Cortex of kidney (tissue), 1 donor: ENCODE measurements around the gene NIM1K.
"Not testable (repeated sequence)": the region's sequence is repeated elsewhere in the genome, so short reads cannot be mapped to it uniquely, and the experiment has no call there.

ENCODE experiments used
- DNase-seq: peaks from one replicate; lab custom pipeline; 2025; lab: John Stamatoyannopoulos, UW

NIM1K gene

DNA sequence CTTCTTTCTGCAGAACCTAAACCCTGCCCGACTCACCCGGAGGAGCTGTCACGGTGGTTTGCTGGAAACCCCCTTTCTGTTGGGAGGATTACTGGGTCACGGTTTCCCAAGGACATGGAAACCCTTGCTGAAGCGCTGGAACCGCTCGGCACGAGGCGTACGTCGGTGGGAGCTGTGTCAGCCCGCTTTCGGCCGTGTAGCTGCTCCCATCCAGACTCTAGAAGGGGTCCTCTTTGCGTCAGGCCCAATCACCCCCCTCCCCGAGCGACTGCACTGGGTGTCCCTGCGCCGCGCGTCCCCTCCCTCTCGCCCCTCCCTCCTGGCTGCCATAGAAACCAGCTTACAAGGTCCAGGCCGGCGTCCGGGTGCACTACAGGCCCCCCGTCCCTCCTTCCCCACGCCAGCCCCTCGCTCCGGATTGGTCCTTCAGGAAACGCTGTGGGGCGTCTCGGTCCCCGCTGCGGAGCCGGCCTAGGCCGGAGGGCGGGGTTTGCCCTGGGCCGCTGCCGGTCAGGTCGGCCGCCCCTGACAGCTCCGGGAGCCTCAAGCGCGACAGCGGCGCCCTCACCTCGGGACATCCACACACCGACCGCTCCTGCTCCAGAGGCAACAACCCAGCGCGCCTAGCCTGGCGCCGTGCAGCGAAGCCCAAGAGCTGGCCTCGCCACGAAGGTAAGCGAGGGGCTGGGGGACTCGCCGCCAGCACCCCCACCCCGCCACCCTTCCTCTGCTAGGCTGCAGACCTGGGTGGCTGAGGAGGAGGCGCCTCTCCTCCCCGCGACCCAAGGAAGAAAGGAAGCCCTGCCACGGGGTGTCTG is at the start of gene NIM1K:
TSS of gene NIM1K (plus strand) at position 486 of the 818 bp plus-strand sequence. CDS start 53,551 bp downstream, outside the sequence.
- DNase-seq, result no peak

DNA sequence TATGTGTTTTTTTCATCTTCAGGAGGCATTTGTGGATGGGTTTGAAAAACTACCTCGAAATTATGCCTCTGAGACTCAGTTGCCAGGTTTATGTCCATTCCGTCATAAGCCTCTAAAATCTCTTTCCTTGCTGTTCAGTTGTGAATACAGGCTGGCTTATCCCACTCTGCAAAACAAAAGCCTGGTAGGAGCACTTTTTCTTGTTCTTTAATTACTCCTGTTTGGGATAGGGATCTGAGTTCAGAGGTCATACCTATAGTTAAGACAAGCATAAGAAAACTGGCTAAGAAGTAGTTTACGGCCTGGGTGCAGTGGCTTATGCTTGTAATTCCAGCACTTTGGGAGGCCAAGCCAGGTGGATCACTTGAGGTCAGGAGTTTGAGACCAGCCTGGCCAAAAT is 47.0 kb upstream of the NIM1K start:
- DNase-seq, result no peak

DNA sequence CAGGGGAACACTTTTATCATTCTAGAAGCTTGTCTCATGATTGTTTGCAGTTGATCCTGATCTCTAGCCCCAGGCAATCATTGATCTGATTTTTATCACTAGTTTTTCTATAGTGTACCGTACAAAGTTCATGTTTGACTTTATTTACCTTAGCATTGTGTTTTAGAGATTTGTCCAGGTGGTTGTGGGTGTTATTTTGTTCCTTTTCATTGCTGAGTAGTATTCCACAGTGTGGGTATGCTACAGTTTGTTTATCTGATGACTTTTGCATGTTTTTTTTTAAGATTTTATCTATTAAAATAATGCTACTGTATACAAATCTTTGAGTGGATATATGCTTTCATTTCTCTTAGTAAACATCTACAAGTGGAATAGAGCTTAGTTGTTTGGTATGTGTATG is 45.1 kb upstream of the NIM1K start:
- DNase-seq, result no peak

DNA sequence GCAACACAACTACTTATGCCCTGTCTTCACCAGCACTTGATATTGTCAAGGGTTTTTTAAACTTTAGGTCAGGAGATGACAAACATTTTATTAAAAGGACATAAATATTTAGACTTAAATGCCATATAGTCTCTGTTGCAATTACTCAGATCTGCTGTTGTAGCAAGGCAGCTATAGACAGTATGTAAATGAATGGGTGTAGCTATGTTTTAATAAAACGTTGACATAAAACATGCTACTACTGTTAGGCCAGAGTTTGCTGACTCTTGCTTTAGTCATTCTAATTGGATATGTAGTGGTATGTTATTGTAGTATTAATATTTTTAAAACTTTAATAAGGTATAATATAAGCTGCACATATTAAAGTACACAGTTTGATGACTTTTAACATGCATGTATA is 43.6 kb upstream of the NIM1K start:
- DNase-seq, result no peak

DNA sequence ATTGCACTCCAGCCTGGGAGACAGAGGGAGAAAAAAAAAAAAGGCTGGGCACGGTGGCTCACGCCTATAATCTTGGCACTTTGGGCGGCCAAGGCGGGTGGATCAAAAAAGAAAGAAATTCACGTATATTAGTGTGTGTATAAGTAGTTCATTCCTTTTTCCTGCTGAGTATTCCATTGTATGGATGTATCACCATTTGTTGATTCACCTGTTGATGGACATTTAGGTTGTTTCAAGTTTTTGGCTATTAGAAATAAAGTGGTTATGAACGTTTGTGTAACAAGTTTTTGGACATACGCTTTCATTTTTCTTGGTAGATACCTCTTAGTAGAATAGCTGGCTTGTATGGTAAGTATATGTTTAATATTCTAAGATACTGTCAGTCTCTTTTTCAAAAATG is 42.8 kb upstream of the NIM1K start:
- no peak for DNase-seq

DNA sequence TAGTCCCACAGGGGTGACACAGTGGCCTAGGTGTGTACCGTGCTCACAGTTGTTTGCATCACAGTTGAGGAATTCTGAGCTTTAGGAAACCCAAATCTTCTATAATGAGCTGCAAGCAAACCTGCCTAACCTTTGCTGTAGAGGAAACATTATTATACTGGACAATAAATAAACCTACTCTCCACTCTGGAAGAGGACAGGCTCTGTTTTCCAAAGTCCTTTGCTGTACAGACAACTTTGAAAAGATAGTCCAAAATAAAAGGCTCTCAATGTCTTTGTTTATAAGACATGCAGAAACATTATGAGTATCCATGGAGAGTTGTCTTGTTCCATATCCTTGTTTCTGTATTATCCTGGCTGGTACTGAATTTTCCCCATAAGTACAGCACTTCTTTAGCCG is 42.0 kb upstream of the NIM1K start:
- DNase-seq, result no peak

DNA sequence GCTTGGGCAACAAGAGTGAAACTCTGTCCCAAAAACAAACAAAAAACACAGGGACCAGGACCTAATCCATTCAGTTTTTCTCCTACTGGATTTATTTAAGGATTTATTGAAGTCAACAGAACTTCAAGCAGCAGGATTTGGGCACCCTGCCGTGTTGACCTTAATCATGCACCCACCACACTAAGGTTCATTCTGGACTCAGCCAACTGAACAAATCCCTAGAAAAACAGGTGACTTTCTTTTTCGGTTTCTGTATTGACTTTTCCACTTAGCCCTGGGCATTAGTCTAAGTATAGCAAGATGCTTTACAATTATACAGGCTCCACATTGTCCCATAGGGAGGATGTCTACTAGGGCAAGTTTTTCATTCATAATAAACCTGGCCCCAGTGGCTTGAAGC is 41.3 kb upstream of the NIM1K start:
- DNase-seq, result no peak

DNA sequence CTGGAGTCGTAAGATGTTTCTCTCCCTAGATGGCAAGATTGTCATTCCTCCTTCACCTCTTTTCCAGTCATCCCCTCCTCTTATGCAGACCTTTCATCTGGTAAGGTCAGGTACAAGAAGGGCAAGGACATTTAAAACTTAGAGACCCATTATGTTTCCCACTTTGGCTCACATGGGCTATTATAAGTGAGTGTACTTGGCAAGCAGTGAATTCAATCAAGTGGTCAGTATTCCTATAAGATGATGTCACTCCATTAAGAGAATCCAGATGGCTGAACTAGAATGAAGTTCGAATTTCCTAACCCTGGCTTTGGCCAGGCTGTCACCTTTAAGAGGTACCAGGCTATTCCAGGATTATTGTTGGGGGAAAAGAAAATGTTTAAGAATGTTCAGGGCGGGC is 39.1 kb upstream of the NIM1K start:
- DNase-seq, result no peak

DNA sequence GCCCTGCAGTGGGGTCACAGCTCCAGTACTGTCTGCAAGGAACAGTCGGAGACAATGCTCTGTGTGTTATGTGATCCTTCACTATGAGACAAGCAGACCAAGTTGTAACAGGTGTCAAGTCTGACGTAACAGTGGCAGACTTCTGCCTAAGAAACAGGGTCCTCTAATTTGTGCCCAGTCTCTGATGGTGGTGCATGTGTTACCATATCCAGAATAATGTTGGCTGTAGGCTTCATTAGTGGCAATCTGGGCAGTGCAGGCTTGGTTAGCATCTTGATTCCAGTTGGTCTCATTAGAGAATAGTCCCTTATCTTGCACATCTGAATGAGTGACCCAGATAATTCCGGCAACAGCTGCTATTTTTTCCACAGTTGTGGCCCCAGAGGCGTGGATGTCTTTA is 37.6 kb upstream of the NIM1K start:
- no peak for DNase-seq

DNA sequence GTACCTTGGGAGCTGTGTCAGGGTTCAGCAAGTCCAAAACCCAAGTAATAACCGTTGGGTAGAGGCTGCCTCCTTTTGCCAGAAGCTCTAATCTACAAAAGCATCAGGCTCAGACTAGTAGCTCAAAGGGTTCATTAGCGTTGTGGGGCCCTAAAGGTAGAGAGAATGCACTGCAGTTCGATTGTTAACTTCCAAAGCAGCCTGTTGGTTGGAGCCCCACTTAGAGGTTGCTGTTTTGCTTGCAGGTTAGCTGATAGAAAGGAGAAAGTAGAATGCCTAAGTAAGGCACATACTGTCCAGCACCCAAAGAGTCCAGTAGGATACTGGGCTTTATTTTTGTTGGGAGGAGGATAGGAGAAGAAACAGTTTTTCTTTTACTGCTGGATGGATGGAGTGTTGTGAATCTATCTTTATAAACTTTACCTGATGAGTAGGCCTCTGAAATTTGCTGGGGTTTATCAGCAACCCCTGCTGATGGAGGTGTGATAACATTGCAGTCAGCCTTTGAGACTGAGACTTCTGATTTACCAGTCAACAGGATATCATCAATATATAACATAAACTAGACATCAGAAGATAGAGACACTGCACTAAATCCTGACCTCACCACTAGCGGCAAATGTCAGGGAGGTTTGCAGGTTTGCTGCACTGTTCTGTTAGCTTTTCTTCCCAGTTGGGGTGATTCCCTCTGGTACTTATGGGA is 36.5 kb upstream of the NIM1K start:
- DNase-seq, result no peak

DNA sequence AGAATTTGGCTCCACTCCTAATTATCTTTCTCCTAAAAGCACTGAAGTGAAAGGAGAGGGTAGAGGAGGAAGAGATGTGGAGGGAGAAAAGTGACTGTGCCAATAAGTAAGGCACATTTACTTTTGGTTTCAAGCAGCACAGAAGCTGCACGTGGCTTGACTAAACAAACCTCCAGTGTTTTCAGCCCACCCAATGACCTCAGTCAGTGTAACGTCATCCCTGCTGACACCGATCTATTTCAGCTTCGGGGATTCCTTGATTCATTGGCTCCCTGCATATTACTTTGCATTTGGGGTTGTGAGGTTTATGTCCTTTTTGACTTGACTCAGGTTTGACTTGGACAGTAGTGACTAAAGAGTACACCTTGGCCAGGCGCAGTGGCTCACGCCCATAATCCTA is 35.6 kb upstream of the NIM1K start:
- DNase-seq, result no peak

DNA sequence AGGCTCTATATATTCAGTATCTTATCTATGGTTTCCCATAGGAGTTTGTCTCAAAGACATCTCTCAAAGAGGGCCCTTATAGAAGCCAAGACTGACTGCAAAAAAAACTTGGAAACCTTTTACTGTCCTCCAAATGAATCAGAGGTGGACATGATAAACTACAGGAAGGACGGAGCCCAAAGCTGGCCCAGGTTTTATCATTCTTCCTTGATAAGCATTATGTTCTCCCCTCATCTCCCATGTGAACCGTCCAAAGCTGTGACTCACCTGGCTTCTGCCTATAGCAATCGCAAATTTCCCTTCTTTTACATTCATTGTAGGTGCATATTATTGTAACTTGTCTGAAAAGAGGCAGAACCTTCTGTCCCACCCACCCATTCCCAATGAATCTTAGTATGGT is 35.0 kb upstream of the NIM1K start:
- no peak for DNase-seq

DNA sequence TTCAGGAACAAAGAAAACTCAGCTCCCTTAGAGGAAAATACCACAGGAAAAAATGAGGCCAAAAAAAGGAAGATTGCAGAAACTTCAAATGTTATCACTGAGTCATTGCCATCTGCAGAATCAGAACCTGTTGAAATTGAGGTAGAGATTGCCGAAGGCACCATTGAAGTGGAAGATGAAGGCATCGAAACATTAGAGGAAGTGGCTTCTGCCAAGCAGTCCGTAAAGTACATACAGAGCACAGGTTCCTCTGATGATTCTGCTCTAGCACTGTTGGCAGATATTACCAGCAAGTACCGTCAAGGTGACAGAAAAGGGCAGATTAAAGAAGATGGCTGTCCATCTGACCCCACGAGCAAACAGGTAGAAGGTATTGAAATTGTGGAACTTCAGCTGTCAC is 30.8 kb upstream of the NIM1K start:
- no peak for DNase-seq

DNA sequence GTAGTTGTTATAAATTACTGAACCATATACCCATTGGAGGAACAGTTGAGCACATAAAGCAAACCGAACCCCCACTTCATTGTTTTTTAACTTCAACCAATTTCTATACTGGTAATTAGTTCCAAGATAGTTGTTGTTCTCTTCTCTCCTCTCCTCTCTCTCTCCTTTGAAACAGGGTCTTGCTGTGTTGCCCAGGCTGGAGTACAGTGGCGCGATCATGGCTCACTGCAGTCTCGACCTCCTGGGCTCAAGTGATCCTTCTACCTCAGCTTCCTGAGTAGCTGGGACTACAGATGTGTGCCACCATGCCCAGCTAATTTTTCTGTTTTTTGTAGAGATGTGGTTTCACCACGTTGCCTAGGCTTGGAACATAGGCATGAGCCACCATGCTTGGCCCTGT is 27.2 kb upstream of the NIM1K start:
- DNase-seq, result not testable (repeated sequence)

DNA sequence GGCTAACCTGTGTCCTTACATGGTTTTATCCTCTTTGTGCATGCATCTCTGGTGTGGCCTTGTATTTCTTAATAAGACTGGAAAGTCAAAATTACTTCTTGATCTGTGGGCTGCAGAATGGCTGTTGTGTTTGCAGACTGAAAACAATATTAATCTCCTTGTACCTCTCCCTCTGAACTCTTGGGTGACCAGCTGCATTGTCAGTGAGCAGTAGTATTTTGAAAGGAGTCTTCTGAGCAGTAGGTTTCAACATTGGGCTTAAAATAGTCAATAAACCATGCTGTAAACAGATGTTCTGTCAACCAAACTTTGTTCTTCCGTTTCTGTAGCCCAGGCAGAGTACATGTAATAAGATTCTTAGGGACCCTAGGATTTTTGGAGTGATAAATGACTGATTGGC is 26.7 kb upstream of the NIM1K start:
- DNase-seq, result no peak

DNA sequence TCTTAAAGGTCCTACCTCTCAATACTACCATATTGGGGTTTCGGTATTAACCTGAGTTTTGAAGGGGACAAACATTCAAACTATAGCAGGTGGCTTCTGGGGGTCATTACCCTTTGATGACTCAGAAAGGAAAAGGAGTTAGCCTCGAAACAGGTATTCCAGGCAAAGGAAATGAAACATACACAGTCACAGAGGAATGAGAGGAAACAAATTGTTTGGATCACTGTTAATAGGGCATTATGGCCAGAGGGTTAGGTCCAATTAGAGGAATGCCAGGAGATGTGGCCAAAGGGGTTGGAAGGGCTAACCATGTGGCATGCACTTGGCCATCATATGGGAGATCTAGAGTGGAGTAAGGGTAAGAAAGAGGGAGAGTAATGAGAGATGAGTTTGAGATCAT is 23.9 kb upstream of the NIM1K start:
- DNase-seq, result no peak

DNA sequence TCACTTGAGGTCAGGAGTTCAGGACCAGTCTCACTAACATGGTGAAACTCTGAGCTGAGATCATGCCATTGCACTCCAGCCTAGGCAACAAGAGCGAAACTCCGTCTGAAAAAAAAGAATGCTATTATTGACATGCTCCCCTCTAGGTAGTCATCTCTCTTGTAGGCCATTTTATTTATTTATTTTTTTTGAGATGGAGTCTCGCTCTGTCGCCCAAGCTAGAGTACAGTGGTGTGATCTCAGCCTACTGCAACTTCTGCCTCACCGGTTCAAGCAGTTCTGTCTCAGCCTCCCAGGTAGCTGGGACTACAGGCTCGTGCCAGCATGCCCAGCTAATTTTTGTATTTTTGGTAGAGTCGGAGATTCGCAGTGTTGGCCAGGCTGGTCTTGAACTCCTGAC is 20.6 kb upstream of the NIM1K start:
- no peak for DNase-seq

DNA sequence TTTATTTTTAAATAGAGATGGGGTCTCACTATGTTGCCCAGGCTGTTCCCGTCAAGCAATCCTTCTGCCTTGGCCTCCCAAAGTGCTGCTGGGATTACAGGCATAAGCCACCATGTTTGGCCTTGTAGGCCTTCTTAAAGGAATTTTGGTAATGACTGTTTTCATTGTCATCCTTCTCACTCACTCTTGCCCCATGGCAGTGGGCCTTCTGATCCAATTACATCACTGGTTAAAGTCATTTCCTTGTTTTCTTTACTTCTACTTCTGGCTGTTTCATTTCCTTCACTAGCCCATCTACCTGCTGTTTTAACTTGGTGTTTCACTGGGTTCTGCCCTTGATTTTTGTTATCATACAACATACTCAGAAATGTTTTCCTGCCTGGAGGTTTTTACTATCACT is 20.1 kb upstream of the NIM1K start:
- no peak for DNase-seq

DNA sequence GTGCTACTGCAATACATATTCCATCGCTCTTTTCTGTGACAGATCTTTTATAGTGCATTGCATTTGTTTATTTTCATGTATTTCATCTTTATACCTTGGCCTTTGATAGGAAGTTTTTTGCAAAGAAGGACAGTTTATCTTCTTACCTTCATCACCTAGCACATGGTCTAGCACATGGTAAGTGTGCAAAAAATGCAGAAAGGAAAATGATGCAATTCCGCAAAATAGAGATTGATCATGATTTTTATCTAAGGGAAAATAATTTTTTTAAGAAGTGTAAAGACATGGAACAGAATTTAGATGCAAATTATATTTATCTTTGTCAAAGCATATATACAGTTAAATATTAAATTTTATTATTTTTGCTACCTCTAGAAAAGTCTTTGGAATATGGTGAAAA is 19.2 kb upstream of the NIM1K start:
- DNase-seq, result no peak

DNA sequence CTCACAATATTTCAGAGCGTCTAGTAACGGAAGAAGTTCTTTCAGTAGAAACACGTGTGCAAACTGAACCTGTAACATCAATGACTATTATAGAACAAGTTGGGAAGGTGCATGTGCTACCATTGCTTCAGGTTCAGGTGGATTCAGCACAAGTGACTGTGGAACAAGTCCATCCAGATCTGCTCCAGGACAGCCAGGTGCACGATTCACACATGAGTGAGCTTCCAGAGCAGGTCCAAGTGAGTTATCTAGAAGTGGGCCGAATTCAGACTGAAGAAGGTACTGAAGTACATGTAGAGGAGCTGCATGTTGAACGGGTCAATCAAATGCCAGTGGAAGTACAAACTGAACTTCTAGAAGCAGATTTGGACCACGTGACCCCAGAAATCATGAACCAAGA is 17.4 kb upstream of the NIM1K start:
- no peak for DNase-seq

DNA sequence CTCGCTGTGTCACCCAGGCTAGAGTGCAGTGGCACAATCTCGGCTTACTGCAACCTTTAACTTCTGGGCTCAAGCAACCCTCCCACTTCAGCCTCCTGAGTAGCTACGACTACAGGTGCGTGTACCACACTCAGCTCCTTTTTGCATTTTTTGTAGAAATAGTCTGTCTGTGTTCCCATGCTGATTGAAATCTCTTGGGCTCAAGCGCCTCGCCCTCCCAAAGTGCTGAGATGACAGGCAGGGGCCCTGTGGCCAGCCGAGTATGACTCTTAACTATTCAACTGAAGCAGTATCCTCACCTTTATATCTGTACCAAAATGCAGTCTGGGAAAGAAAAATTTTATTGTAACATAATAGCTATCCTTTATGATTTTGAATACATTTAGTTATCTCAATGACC is 12.2 kb upstream of the NIM1K start:
- DNase-seq, result no peak

DNA sequence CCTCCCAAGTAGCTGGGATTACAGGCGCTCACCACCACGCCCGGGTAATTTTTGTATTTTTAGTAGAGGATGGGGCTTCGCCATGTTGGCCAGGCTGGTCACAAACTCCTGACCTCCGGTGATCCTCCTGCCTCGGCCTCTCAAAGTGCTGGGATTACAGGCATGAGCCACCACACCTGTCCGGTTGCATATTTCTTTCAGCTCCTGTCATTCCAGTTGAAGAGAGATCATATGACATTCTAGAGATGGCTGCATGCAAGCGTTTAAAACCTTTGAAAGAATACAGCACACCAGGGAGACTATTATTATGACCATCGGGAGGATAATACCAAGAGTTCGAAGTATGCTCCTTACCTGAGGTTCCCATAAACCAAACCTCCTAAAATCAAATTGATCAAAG is 9.6 kb upstream of the NIM1K start:
- DNase-seq, result no peak

DNA sequence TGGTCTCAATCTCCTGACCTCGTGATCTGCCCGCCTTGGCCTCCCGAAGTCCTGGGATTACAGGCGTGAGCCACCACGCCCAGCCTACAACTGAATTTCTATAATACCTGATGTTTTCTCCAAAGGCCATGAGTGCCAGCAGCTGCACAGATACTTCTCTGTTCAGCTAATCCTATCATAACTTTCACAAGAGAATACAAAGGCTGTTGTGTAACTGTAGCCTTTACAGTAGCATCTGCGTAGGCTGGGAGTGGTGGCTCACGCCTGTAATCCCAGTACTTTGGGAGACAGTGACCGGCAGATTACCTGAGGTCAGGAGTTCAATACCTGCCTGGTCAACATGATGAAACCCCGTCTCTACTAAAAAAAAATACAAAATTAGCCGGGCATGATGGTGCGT is 8.9 kb upstream of the NIM1K start:
- DNase-seq, result not testable (repeated sequence)
